Activated CD4-positive, CD25-positive, alpha-beta regulatory T cell (primary cell): ENCODE results near the gene LRBA.
"Not testable (repeated sequence)": the region's sequence is repeated elsewhere in the genome, so short reads cannot be mapped to it uniquely, and the experiment has no call there.

Experiments
- DNase-seq, 4 experiments: peaks; one replicate each; lab custom pipeline; 2025; lab: John Stamatoyannopoulos, UW

LRBA gene

DNA sequence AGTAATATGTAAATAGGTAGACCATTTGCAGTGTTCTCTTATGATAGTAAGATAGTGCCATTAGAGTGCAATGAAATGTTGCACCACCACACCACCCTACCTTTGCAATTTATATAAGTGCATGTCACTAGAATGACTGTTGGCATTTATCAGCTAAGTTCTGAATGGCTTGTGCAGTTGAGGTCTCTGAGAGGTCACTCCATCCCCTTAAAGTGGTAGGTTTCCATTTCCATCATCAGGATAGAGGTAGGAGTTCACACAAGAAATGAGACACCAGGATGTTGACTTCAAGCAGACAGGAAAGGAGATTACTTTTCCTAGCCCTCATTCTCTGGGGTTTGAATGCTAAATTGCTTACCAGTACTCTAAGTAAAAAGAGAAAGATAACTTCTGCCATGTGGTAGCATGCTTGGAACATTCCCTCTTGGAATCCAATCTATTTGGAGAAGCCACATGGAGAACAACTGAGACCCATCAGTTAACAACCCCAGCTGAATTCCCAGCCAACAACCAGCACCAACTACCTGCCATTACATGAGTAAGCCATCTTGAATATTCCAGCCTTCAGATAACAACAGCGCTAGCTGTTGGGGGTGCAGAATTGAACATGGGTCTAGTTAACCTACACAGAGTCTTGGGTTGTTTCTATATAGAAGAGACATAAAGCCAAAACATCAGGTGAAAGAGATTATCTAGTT lies 6.7 kb upstream of the LRBA start:
- no peak for DNase-seq

DNA sequence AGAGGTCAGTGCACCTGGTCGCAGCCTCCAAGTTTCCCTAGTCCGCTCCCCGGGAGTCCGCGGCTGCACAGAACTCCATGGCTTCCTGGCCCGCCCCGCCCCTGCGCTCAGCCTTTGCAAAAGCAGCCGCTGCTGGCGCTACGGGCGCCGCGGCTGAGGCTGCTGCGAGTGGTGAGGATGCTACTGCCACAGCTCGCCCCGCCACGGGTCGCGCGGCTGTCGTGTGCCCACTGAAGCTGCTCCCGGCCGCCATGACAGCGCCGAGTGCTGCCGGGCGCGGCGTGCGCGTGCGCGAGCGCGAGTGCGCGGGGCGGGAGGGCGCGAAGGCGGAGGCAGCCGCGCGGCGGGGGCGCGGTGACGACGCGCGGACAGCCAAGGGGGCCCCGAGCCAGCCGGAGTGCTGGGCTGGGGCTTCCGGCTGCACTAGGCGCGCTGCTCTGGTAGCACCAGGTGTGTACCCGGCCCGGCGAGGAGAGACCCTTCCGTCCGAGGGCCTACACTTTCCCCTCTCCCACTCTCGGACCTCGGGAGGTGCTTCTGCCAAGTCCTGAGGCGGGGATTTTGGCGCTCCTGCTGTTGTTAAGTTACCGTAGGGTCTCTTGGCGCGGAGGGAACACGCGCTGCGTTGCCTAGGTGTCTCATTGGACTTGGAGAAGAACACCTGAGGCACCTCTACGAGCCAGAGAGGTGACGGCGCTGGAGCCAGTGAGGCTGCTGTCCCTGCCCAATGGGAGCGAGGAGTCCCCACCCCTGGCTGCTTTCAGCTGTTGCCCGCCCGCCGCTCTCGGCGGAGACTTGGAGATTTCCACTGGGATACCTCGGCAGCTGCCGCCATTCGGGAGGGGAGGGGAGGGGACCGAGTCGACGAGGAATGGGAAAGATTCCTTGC lies 619 bp upstream of the LRBA start:
- DNase-seq, result peak; percentile 60 to 79 (median 70)

- DNase-seq, result no peak
These were observed 1.1 kb downstream of the LRBA start for GRCh38 chr4:151013944-151014343.

DNA sequence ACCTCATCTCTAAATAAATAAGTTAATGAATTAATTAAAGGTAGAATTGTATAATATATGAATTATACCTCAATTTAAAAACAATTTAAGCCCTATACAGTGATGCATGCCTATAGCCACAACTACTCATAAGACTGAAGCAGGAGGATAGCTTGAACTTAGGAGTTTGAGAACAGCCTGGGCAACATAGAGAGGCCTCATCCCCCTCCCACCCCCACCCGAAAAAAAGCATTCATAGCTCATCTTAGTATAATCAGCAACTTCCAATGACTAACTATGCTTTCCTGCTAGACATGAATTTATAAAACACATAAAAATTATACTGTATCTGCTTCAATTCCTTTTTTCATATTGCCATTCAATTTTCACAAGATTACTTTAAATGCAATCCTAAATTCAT lies 1.6 kb downstream of the LRBA start:
- DNase-seq, result no peak

GRCh38 chr4:151012820-151013219 lies 2.3 kb downstream of the LRBA start:
- DNase-seq, result no peak

GRCh38 chr4:151012376-151012775 lies 2.7 kb downstream of the LRBA start:
- no peak for DNase-seq

GRCh38 chr4:151004222-151004621 lies 10.9 kb downstream of the LRBA start:
- DNase-seq, result no peak

GRCh38 chr4:151000747-151001429 lies 14.2 kb downstream of the LRBA start:
- no peak for DNase-seq

DNA sequence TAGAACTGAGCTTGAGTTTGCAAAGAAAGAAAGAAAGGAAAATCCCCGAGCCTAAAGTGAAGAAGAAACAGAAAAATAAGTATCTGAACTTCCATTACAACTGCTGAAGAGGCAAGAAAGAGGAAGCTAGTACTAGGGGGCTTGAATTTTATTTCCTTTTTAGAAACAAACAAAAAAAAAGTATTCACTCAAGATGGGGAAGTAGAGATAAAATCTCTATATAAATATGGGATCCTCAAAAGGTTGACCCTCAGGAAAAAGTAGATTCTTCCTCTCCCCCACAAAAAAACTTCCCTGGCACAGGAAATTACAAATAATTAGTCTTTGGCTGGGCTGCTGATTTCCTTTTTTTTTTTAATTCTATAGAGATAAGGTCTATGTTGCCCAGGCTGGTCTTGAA lies 16.0 kb downstream of the LRBA start:
- DNase-seq, result no peak

DNA sequence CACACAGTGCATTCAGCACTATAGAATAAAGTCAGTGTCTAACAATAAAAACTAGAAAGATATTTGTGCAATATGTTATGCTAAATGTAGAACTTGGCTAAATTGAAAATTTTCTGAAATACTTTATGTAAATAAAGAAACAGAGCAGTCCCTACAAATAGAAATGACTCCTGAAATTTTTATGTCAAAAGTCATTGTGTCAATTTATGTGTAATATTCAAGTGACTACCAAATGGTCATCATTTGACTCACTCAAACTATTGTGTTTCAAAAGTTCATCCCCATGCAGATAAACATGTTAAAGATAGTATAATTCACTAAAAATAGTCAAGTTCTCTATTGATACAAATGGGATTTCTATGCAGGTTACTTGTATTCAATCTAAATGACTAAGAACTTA lies 17.9 kb downstream of the LRBA start:
- DNase-seq, result no peak

DNA sequence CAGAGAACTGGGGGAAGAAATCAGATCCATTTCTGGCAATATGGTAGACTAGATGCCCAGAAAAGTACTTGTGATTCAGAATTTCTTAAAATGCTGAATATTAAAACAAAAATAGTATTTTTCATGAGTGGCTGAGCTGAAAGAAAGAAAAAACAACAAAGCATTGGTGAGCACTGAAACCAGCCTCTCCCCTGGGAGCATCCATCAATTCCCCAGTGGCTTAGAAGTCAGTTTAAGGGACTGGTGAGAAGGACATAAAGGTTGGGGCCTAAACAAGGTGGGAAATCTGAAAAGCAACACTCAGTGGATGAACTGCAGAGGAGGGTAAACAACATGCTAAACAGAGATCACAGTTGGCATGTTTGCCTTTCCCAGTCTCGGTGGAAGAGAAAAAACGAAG lies 20.4 kb downstream of the LRBA start:
- no peak for DNase-seq

DNA sequence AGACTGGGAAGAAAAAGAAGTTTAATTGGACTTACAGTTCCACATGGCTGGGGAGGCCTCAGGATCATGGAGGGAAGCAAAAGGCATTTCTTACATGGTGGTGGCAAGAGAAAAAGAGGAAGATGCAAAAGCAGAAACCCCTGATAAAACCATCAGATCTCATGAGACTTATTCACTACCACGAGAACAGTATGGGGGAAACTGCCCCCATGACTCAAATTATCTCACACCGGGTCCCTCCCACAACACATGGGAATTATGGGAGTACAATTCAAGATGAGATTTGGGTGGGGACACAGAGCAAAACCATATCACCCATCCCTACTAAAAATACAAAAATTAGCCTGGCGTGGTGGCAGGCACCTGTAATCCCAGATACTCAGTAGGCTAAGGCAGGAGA lies 21.5 kb downstream of the LRBA start:
- DNase-seq, result not testable (repeated sequence)

- no peak for DNase-seq
These were observed 24.1 kb downstream of the LRBA start for GRCh38 chr4:150990993-150991392.

- DNase-seq, result no peak
These were observed 24.8 kb downstream of the LRBA start for GRCh38 chr4:150990250-150990649.

DNA sequence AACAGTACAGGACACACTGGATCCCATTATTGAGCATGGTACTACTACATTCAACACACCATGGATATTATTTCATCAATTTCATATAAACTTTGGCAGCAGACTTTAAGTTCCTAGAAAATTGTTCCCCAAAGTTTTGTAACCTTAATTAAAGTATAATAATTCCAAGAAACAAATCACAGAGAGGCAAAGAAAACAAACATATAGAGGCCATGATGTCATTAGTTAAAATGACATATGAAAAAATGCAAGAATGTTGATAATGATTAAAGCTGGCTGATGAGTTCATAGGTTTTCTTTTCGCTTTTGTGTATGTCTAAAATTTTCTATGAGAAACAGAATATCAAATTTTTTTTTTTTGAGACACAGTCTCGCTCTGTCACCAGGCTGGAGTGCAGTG lies 26.8 kb downstream of the LRBA start:
- DNase-seq, result no peak

DNA sequence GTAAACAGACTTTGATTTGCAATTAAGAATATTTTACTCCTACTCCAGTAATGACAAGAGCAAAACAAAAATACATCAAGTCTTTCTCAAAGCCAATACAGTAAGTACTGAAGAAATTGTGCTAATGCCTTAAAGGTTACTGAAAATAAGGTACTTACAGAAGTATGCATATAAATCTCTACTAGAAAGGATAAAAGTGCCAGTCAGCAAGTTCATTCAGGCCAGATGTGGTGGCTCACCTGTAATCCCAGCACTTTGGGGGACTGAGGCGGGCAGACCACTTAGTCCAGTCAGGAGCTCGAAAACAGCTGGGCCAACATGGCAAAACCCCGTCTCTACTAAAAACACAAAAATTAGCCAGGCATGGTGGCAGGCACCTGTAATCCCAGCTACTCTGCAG lies 27.9 kb downstream of the LRBA start:
- no peak for DNase-seq

GRCh38 chr4:150986085-150986484 lies 29.0 kb downstream of the LRBA start:
- no peak for DNase-seq

- DNase-seq, result no peak
These were observed 31.2 kb downstream of the LRBA start for GRCh38 chr4:150983851-150984250.

GRCh38 chr4:150982557-150983233 lies 32.4 kb downstream of the LRBA start:
- DNase-seq, result no peak

- DNase-seq, result no peak
These were observed 36.1 kb downstream of the LRBA start for GRCh38 chr4:150978738-150979575.

GRCh38 chr4:150976478-150977118 lies 38.5 kb downstream of the LRBA start:
- no peak for DNase-seq
